SK-N-MC (cell line): ENCODE measurements around the gene TFEB.

Experiments used
- EZH2 ChIP-seq: fragments of 200-600 bp; sonication (generic); IDR thresholded peaks from one replicate; pipeline ENCODE4 v1.6.1; 2017; ENCODE audit warnings: antibody characterized with exemption
- POLR2AphosphoS5 ChIP-seq: IDR thresholded peaks from 2 replicates; pipeline ENCODE4 v1.6.1; 2012; ENCODE audit warnings: mild to moderate bottlenecking, low read depth, low read length, borderline replicate concordance

DNA sequence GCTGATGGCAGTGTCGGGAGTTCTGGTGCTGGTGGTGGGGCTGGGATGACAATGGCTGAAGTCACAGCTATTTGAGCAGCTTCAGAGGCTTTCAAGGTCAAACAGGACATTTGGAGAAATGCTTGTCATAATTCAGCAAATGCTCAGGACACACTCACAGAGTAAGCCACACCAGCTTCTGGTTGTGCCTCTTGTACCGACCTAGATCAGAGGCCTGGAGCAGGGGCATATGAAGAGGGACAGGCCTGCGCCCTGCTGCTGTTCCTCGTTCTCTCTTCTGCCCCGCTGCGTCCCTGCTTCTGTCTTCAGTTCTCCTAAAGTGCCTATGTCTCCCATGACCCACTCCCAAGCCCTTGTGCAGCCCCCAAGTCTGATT, 12.7 kb upstream of the TFEB start:
- no peak for TF ChIP-seq EZH2
- no peak for TF ChIP-seq POLR2AphosphoS5
